Type B pancreatic cell (in vitro differentiated cells): ENCODE measurements around the gene DRG2. TPM values are rescaled to one million over a fixed set of nuclear protein-coding genes. Genes with fewer than 3 reads are reported as not detected.

Experiments used
- DNase-seq: peaks from one replicate; pipeline ENCODE4 v3.0.0; 2021; ENCODE audit warnings: mixed read lengths; ENCODE audit not compliant: unreplicated experiment; ENCODE audit errors: extremely low spot score
- H3K27ac Mint-ChIP-seq: 2 replicates; pipeline ENCODE4 v1.8.0; 2021; ENCODE audit warnings: mild to moderate bottlenecking, mixed read lengths
- H3K27me3 Mint-ChIP-seq: 2 replicates; pipeline ENCODE4 v1.8.0; 2021; ENCODE audit warnings: mixed read lengths
- H3K36me3 Mint-ChIP-seq: 2 replicates; pipeline ENCODE4 v1.8.0; 2021; ENCODE audit warnings: mixed read lengths
- H3K4me1 Mint-ChIP-seq: one replicate; pipeline ENCODE4 v1.8.0; 2021; ENCODE audit warnings: mixed read lengths; ENCODE audit not compliant: unreplicated experiment
- H3K4me3 Mint-ChIP-seq: 2 replicates; pipeline ENCODE4 v1.8.0; 2021; ENCODE audit warnings: mild to moderate bottlenecking, mixed read lengths
- H3K9me3 Mint-ChIP-seq: 2 replicates; pipeline ENCODE4 v1.8.0; 2021; ENCODE audit warnings: mixed read lengths
- total RNA-seq: library from RNA; stranded (reverse); gene quantifications from 2 replicates; pipeline ENCODE4 v1.2.1, GENCODE V29; 2021; ENCODE audit warnings: low replicate concordance
- TF ChIP-seq, protein P1 (sequence below): fragments of 200-600 bp; sonication (generic); conservative IDR thresholded peaks from 2 replicates; pipeline ENCODE4 v1.5.0; 2021; ENCODE audit warnings: antibody characterized with exemption, mild to moderate bottlenecking

Gene DRG2
- total RNA-seq, 1 donor from 2014 or later: 34.2 TPM

GRCh38 chr17:18140648-18141047, 52.9 kb downstream of the DRG2 start:
- H3K27ac Mint-ChIP-seq: no peak overlapping the region
- no peak for DNase-seq

GRCh38 chr17:18141210-18141803, 53.6 kb downstream of the DRG2 start:
- no peaks in the 10 kb centered on the region for H3K36me3 Mint-ChIP-seq
- H3K4me3 Mint-ChIP-seq: no peak overlapping the region
- TF ChIP-seq, protein P1, sequence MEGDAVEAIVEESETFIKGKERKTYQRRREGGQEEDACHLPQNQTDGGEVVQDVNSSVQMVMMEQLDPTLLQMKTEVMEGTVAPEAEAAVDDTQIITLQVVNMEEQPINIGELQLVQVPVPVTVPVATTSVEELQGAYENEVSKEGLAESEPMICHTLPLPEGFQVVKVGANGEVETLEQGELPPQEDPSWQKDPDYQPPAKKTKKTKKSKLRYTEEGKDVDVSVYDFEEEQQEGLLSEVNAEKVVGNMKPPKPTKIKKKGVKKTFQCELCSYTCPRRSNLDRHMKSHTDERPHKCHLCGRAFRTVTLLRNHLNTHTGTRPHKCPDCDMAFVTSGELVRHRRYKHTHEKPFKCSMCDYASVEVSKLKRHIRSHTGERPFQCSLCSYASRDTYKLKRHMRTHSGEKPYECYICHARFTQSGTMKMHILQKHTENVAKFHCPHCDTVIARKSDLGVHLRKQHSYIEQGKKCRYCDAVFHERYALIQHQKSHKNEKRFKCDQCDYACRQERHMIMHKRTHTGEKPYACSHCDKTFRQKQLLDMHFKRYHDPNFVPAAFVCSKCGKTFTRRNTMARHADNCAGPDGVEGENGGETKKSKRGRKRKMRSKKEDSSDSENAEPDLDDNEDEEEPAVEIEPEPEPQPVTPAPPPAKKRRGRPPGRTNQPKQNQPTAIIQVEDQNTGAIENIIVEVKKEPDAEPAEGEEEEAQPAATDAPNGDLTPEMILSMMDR: peak; percentile 83
- H3K9me3 Mint-ChIP-seq: no peaks in the 10 kb centered on the region
- H3K27me3 Mint-ChIP-seq: no peaks in the 10 kb centered on the region
- DNase-seq: no peak
- H3K4me1 Mint-ChIP-seq: peaks cover 9% of the 10 kb centered on the region
- H3K27ac Mint-ChIP-seq: no peak overlapping the region

More at GRCh38 chr17:18140648-18141047, 52.9 kb downstream of the DRG2 start:
- Mint-ChIP-seq H3K4me1 (peaks cover 9% of the 10 kb centered on the region), H3K36me3 (no peaks in the 10 kb centered on the region), H3K9me3 (no peaks in the 10 kb centered on the region), H3K27me3 (no peaks in the 10 kb centered on the region), H3K4me3 (no peak overlapping the region)
- TF ChIP-seq, protein P1: no peak

- no peaks in the 10 kb centered on the region for H3K9me3 Mint-ChIP-seq
- no peak for DNase-seq
- H3K4me1 Mint-ChIP-seq: peaks cover 9% of the 10 kb centered on the region
- no peaks in the 10 kb centered on the region for H3K27me3 Mint-ChIP-seq
- H3K36me3 Mint-ChIP-seq: no peaks in the 10 kb centered on the region
- H3K4me3 Mint-ChIP-seq: no peak overlapping the region
- no peak overlapping the region for H3K27ac Mint-ChIP-seq
- TF ChIP-seq, protein P1: no peak
These were observed 54.7 kb downstream of the DRG2 start for GRCh38 chr17:18142417-18142816.

- Mint-ChIP-seq H3K9me3 (no peaks in the 10 kb centered on the region), H3K4me3 (no peak overlapping the region), H3K27me3 (no peaks in the 10 kb centered on the region), H3K4me1 (peaks cover 9% of the 10 kb centered on the region), H3K27ac (no peak overlapping the region), H3K36me3 (no peaks in the 10 kb centered on the region)
- DNase-seq: no peak
- TF ChIP-seq, protein P1: peak; percentile 55
These were observed 55.5 kb downstream of the DRG2 start for GRCh38 chr17:18143044-18143936.

- Mint-ChIP-seq H3K27ac (no peak overlapping the region), H3K4me1 (peaks cover 9% of the 10 kb centered on the region), H3K4me3 (no peak overlapping the region), H3K9me3 (no peaks in the 10 kb centered on the region), H3K36me3 (no peaks in the 10 kb centered on the region), H3K27me3 (no peaks in the 10 kb centered on the region)
- TF ChIP-seq, protein P1: no peak
- DNase-seq: no peak
These were observed 56.5 kb downstream of the DRG2 start for GRCh38 chr17:18144261-18144660.
